Measurements from ENCODE around the gene MST1R.

DNA sequence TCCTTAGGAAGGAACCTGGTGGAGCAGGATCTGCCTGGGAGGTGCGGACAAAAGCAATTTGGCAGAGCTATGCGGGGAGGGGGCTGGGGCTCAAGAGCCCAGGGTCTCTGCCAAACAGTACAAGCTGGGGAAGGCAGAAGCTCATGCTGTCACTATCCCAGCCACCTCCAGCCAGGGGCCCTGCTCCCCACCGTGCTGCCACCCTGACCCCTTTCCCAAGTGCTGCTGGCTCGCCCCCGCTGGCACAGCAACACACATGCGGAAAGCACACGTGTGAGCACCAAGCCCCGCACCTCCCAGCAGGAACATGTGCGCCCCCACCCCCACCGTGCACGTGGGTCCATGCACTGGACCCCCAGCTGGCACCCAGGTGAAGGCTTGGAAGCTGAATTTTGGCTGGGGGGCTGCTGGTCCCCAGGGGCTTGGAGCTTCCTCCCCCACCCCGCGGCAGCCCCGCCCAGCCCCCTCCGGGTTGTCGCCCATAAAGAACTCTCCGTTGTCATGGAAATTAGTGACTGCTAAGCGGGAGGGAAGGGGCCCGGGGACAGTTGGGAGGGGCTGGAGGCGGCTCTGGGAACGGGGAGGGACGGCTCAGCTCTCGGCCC is 34.7 kb downstream of the MST1R start:
- TF ChIP-seq CTCF (conservative IDR thresholded peaks at IDR 0.05): no peak
- no peak for TF ChIP-seq ZFX (IDR thresholded peaks at IDR 0.05)

Measured in C4-2B (cell line).